GM18867 (cell line): Measurements from ENCODE around the gene TEX261.

ENCODE experiments used
- ATAC-seq: cut with Tn5 transposase; IDR thresholded peaks from one replicate; pipeline ENCODE4 v1.9.1; 2021; ENCODE audit warnings: mild to moderate bottlenecking, moderate library complexity; ENCODE audit not compliant: unreplicated experiment

The TEX261 gene

GRCh38 chr2:70982971-70983370, 11.7 kb downstream of the TEX261 start:
- ATAC-seq: no peak

- no peak for ATAC-seq
Observed at GRCh38 chr2:70981866-70982810, 12.5 kb downstream of the TEX261 start.

- no peak for ATAC-seq
Observed at GRCh38 chr2:70981421-70981820, 13.3 kb downstream of the TEX261 start.

GRCh38 chr2:70979626-70980025, 15.0 kb downstream of the TEX261 start:
- no peak for ATAC-seq

- no peak for ATAC-seq
Observed at GRCh38 chr2:70979180-70979488, 15.5 kb downstream of the TEX261 start.

GRCh38 chr2:70978341-70979179, 16.1 kb downstream of the TEX261 start, which contains the start of gene ANKRD53:
TSS of gene ANKRD53 (plus strand) at chr2:70978630. CDS start at chr2:70978646, 16 bp downstream.
- no peak for ATAC-seq

GRCh38 chr2:70977605-70978205, 17.0 kb downstream of the TEX261 start:
- ATAC-seq: no peak

GRCh38 chr2:70975237-70975636, 19.4 kb downstream of the TEX261 start:
- no peak for ATAC-seq

- ATAC-seq: no peak
Observed at GRCh38 chr2:70974592-70974991, 20.1 kb downstream of the TEX261 start.

GRCh38 chr2:70967189-70967588, 27.5 kb downstream of the TEX261 start:
- ATAC-seq: no peak

GRCh38 chr2:70966681-70967080, 28.0 kb downstream of the TEX261 start:
- no peak for ATAC-seq

GRCh38 chr2:70965506-70965905, 29.2 kb downstream of the TEX261 start:
- ATAC-seq: no peak

GRCh38 chr2:70964596-70965386, 29.9 kb downstream of the TEX261 start:
- peak; percentile 88 for ATAC-seq

- ATAC-seq: no peak
Observed at GRCh38 chr2:70964133-70964532, 30.5 kb downstream of the TEX261 start.

- ATAC-seq: no peak
Observed at GRCh38 chr2:70962885-70963878, 31.5 kb downstream of the TEX261 start.

- ATAC-seq: no peak
Observed at GRCh38 chr2:70962211-70962884, 32.3 kb downstream of the TEX261 start.

- ATAC-seq: no peak
Observed at GRCh38 chr2:70961648-70961994, 33.1 kb downstream of the TEX261 start.

- no peak for ATAC-seq
Observed at GRCh38 chr2:70960833-70961647, 33.6 kb downstream of the TEX261 start.
